K562 (cell line): ENCODE results near the gene ZNF366. TPM values are rescaled to one million over a fixed set of nuclear protein-coding genes. Genes with fewer than 3 reads are reported as not detected.

ENCODE experiments used
- ATAC-seq: fragments of 200-7000 bp; cut with Tn5 transposase; 3 replicates; pipeline ENCODE4 v1.9.1; 2020; ENCODE audit warnings: moderate library complexity
- BruUV-seq: library from RNA; stranded (reverse); fragments of 400-500 nt; replicated peaks from 2 replicates; lab custom pipeline; 2021; lab: Mats Ljungman, UMichigan
- CTCF ChIA-PET: fragments of 300-600 bp; formaldehyde crosslinking; extraction: SDS; loops from one replicate; lab custom pipeline; 2021; ENCODE audit warnings: low intra/inter-chr PET ratio; lab: Yijun Ruan, JAX
- POLR2A ChIA-PET: fragments of 300-600, 350-650 bp; sonication (Branson Sonifier 250); formaldehyde crosslinking; extraction: SDS; loops from one replicate; lab custom pipeline; 2021; ENCODE audit warnings: antibody characterized with exemption, inconsistent platforms; lab: Yijun Ruan, JAX
- DNase-seq, 4 experiments: peaks; one replicate each; pipeline versions ENCODE4 v3.0.0 to v3.0.0-alpha.2; 2011 to 2018; ENCODE audit warnings: low spot score in 3 of 4, mixed read lengths in 3 of 4; ENCODE audit errors: extremely low read depth in 1 of 4
- FAIRE-seq: peaks from 2 replicates; lab custom pipeline; 2011; peaks lifted over from hg19 to GRCh38; lab: Jason Lieb, UNC
- H2AFZ ChIP-seq: 2 replicates; pipeline ENCODE4 v1.6.0; 2011; ENCODE audit warnings: low read depth, low read length, control low read depth, inconsistent platforms
- H3K27ac ChIP-seq: fragments of 200-600 bp; 3 replicates; pipeline ENCODE4 v1.8.0; 2011; ENCODE audit warnings: low read depth, mild to moderate bottlenecking, control low read depth, inconsistent platforms, low read length, moderate library complexity, mixed read lengths; ENCODE audit errors: extremely low read depth
- H3K27me3 ChIP-seq, 2 experiments: fragments of 300-600 bp in 1 of 2; 2 replicates in 1 of 2; 3 replicates in 1 of 2; pipeline versions ENCODE4 v1.6.0 to v1.8.0; 2011; ENCODE audit warnings: inconsistent platforms in 2 of 2, low read length in 2 of 2, mild to moderate bottlenecking in 1 of 2, mixed read lengths in 1 of 2, moderate library complexity in 1 of 2; ENCODE audit not compliant: control insufficient read depth in 2 of 2, insufficient read depth in 2 of 2
- H3K36me3 ChIP-seq: fragments of 300-600 bp; 3 replicates; pipeline ENCODE4 v1.8.0; 2011; ENCODE audit warnings: mild to moderate bottlenecking, low read length, inconsistent platforms; ENCODE audit not compliant: control insufficient read depth, insufficient read depth
- H3K4me1 ChIP-seq, 2 experiments: fragments of 200-600 bp in 1 of 2; replicated peaks in 1 of 2; 2 replicates in 1 of 2; 3 replicates in 1 of 2; pipeline versions ENCODE4 v1.5.1 to v1.8.0; 2011; ENCODE audit warnings: inconsistent platforms in 2 of 2, low read length in 2 of 2, mild to moderate bottlenecking in 1 of 2, mixed read lengths in 1 of 2, moderate library complexity in 1 of 2; ENCODE audit not compliant: control insufficient read depth in 2 of 2, insufficient read depth in 2 of 2
- H3K4me2 ChIP-seq: 2 replicates; pipeline ENCODE4 v1.6.1; 2011; ENCODE audit warnings: low read length, control low read depth, inconsistent platforms, mixed read lengths; ENCODE audit not compliant: insufficient read depth
- H3K4me3 ChIP-seq: fragments of 200-600 bp; sonication (generic), shearing (Covaris generic); 2 replicates; pipeline ENCODE4 v1.5.1; 2016; ENCODE audit warnings: control low read depth, inconsistent platforms
- H3K79me2 ChIP-seq: fragments of 200-600 bp; 3 replicates; pipeline ENCODE4 v1.8.0; 2011; ENCODE audit warnings: low read length, inconsistent platforms; ENCODE audit not compliant: control insufficient read depth, insufficient read depth
- H3K9ac ChIP-seq, 2 experiments: 2 replicates each; pipeline versions ENCODE4 v1.6.0 to v1.6.1; 2011; ENCODE audit warnings: low read depth in 2 of 2, low read length in 2 of 2, control low read depth in 1 of 2, inconsistent platforms in 1 of 2, mild to moderate bottlenecking in 1 of 2, mixed read lengths in 1 of 2; ENCODE audit not compliant: insufficient read depth in 1 of 2
- H3K9me1 ChIP-seq: one replicate; pipeline ENCODE4 v1.6.0; 2011; ENCODE audit warnings: inconsistent platforms, mild to moderate bottlenecking, low read length, moderate library complexity; ENCODE audit not compliant: control insufficient read depth, insufficient read depth
- H3K9me3 ChIP-seq: replicated peaks from 2 replicates; pipeline ENCODE4 v1.5.1; 2011; ENCODE audit warnings: low read depth, low read length, inconsistent platforms; ENCODE audit not compliant: control insufficient read depth, insufficient read depth
- H4K20me1 ChIP-seq: replicated peaks from 2 replicates; pipeline ENCODE4 v1.6.1; 2011; ENCODE audit warnings: low read length, inconsistent platforms, mixed read lengths; ENCODE audit not compliant: control insufficient read depth, insufficient read depth
- FOSL1 ChIP-seq: fragments of 200-800 bp; sonication (Bioruptor generic); conservative IDR thresholded peaks from 2 replicates; pipeline ENCODE4 v1.6.1; 2016; ENCODE audit warnings: missing genetic modification characterization, missing compliant biosample characterization
- FOXA1 ChIP-seq: fragments of 450-650 bp; IDR thresholded peaks from 2 replicates; pipeline ENCODE4 v1.6.1; 2016; ENCODE audit warnings: mild to moderate bottlenecking, borderline replicate concordance
- KDM4B ChIP-seq, 2 experiments: fragments of 450-650 bp in 1 of 2; sonication (generic) in 1 of 2; IDR thresholded peaks; 2 replicates each; pipeline ENCODE4 v1.6.1; 2016 to 2017; ENCODE audit warnings: borderline replicate concordance in 2 of 2, antibody characterized with exemption in 1 of 2, low read depth in 1 of 2, mild to moderate bottlenecking in 1 of 2
- RAD21 ChIP-seq, 2 experiments: fragments of 250-450 bp in 1 of 2; fragments of 450-650 bp in 1 of 2; sonication (Bioruptor Pico) in 1 of 2; formaldehyde crosslinking in 1 of 2; IDR thresholded peaks in 1 of 2; conservative IDR thresholded peaks in 1 of 2; 2 replicates each; pipeline versions ENCODE4 v1.4.0 to v1.8.0; 2020 to 2022; ENCODE audit warnings: mild to moderate bottlenecking in 2 of 2, moderate library complexity in 1 of 2
- SLC30A9 ChIP-seq: fragments of 250-450 bp; sonication (Bioruptor Pico); IDR thresholded peaks from 2 replicates; pipeline ENCODE4 v1.8.0; 2022; ENCODE audit warnings: mild to moderate bottlenecking, moderate library complexity
- TCF3 ChIP-seq: sonication (generic); formaldehyde crosslinking; IDR thresholded peaks from 2 replicates; pipeline ENCODE4 v1.4.0; 2020; ENCODE audit warnings: mild to moderate bottlenecking, missing genetic modification reagents
- U2AF1 ChIP-seq: fragments of 200-400 bp; formaldehyde crosslinking; optimal IDR thresholded peaks from 2 replicates; pipeline ENCODE3; 2017; ENCODE audit warnings: mild to moderate bottlenecking, low read depth, low read length, moderate library complexity
- ZFP30 ChIP-seq: fragments of 250-450 bp; sonication (Bioruptor Pico); IDR thresholded peaks from 2 replicates; pipeline ENCODE4 v1.8.0; 2022; ENCODE audit warnings: moderate library complexity, mild to moderate bottlenecking, inconsistent platforms, borderline replicate concordance
- WGBS: fragments of 100-300 bp; shearing (Covaris generic); methylation state at CpG from one replicate; pipeline ENCODE4 v1.1.6; 2016; ENCODE audit warnings: low coverage, mixed read lengths; ENCODE audit not compliant: insufficient coverage; ENCODE audit errors: missing lambda C conversion rate; 5-methylcytosine and 5-hydroxymethylcytosine counted together
- in situ Hi-C: fragments of 300-500 bp; cut with MboI; formaldehyde crosslinking; loops from 4 replicates; pipeline ENCODE4 v1.15.0; 2018; ENCODE audit warnings: inconsistent platforms, mixed read lengths
- intact Hi-C: fragments of 100-400 bp; cut with micrococcal nuclease; formaldehyde crosslinking; loops from 2 replicates; pipeline ENCODE4 v1.14.2; 2022
- polyA plus RNA-seq, 8 experiments: library from polyadenylated mRNA; depleted of rRNA in 4 of 8; stranded (reverse) in 5 of 8; unstranded in 3 of 8; fragments of >200 nt; fragmentation: Nextera tagmentation in 2 of 8; fragmentation: Illumina TruSeq in 1 of 8; extraction: Ambion mirVana in 2 of 8; extraction: Trizol in 1 of 8; gene quantifications; 2 replicates each; pipeline versions ENCODE4 v1.2.1 to v1.2.3, GENCODE V29; 2011 to 2014; ENCODE audit warnings: inconsistent platforms in 1 of 8, missing spikeins in 1 of 8
- total RNA-seq, 7 experiments: library from RNA; depleted of rRNA in 6 of 7; stranded (reverse); fragments of >200 nt in 6 of 7; fragmentation: Illumina TruSeq in 2 of 7; extraction: Trizol in 2 of 7; gene quantifications; 2 replicates each; pipeline versions ENCODE4 v1.2.1 to v1.2.3, GENCODE V29; 2011 to 2021; ENCODE audit warnings: low replicate concordance in 1 of 7
- TF ChIP-seq, protein P1 (sequence below), 3 experiments: IDR thresholded peaks in 2 of 3; conservative IDR thresholded peaks in 1 of 3; 2 replicates each; pipeline ENCODE4 v1.5.1; 2011 to 2012; ENCODE audit warnings: low read length in 3 of 3, mild to moderate bottlenecking in 3 of 3, control low read depth in 2 of 3, improper control_type of control experiment in 1 of 3, inconsistent platforms in 1 of 3, low read depth in 1 of 3, mixed read lengths in 1 of 3, moderate library complexity in 1 of 3; ENCODE audit not compliant: insufficient read depth in 2 of 3

ZNF366 gene
- total and polyA plus RNA-seq, 9 of the 15 experiments (the other 6 are each of a cell fraction or from before 2014, with no cell fraction given) = not detected

DNA sequence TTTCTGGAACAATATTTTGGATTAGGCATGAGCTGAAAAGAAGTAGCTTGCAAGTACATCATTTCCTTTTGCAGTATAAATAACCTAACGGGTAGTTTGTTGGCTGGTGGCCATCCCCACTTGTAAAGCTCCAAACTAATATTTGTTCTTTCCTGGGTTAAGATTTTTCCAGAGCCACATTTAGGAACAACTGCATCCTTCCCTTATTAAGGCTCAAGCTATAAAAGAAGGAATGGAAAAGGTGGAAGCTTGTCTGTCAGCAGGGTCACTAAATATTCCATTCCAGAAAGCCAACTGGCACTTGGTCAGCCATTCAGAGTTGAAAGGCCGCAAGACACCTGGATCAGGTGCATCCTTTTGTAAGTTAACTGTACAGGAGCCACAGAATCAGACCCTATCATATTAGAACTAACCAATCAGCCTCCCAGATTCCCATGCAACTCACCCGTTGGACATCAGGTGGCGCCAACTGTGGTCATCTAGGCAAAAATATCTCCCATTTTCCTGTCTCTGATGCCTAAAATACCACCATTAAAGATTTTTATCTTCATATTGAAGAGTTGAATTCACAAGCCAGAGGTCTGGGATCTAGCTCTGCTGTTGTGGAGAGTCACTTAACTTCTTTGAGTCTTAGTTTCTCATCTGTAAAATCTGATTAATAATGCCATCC, 104.1 kb downstream of the ZNF366 start:
- in situ Hi-C loops (no loop called here), intact Hi-C loops (no loop called here)
- Histone ChIP-seq H3K4me3 (no peak overlapping the region), H3K4me1 (no peaks in the 10 kb centered on the region), H3K9me3 (no peaks in the 10 kb centered on the region; the same call in 1 of the 2 replicates), H3K9me1 (no peaks in the 10 kb centered on the region), H3K36me3 (no peaks in the 10 kb centered on the region), H4K20me1 (no peaks in the 10 kb centered on the region), H3K4me2 (no peak overlapping the region), H3K27ac (no peak overlapping the region), H3K9ac (no peak overlapping the region), H2AFZ (no peak overlapping the region), H3K79me2 (no peaks in the 10 kb centered on the region), H3K27me3 (0 out of 5 replicates have a peak, but pooled peaks cover 0 to 5% of the 10 kb centered on the region in 2 experiments)
- DNase-seq (peak in 3 of 4 experiments; percentile 26 to 47 (median 44)), ATAC-seq (no peak), FAIRE-seq (no peak)
- ChIA-PET POLR2A (interaction anchor here (0.7 to 2.4 kb wide), 4 partner anchors 10 to 69 kb away, joined by 3 to 10 read pairs (median 4); no protein-coding TSS in a partner anchor), CTCF (no interaction called here)
- TF ChIP-seq FOXA1 (no peak), ZFP30 (CRISPR knock-in tag) (no peak), SLC30A9 (no peak), KDM4B (IDR thresholded peaks at IDR 0.05; ENCODE audit: borderline replicate concordance in 2 of 2, low read depth in 1 of 2) (no peak), FOSL1 (tag) (no peak), TCF3 (CRISPR knock-in tag) (no peak), RAD21 (CRISPR knock-in tag; conservative IDR thresholded peaks at IDR 0.05 in 1 of 2, IDR thresholded peaks at IDR 0.05 in 1 of 2) (peak in 1 of 2 experiments; percentile 28; a peak in 2 of 4 replicates), U2AF1 (no peak)
- TF ChIP-seq, protein P1, sequence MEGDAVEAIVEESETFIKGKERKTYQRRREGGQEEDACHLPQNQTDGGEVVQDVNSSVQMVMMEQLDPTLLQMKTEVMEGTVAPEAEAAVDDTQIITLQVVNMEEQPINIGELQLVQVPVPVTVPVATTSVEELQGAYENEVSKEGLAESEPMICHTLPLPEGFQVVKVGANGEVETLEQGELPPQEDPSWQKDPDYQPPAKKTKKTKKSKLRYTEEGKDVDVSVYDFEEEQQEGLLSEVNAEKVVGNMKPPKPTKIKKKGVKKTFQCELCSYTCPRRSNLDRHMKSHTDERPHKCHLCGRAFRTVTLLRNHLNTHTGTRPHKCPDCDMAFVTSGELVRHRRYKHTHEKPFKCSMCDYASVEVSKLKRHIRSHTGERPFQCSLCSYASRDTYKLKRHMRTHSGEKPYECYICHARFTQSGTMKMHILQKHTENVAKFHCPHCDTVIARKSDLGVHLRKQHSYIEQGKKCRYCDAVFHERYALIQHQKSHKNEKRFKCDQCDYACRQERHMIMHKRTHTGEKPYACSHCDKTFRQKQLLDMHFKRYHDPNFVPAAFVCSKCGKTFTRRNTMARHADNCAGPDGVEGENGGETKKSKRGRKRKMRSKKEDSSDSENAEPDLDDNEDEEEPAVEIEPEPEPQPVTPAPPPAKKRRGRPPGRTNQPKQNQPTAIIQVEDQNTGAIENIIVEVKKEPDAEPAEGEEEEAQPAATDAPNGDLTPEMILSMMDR (IDR thresholded peaks at IDR 0.05 in 2 of 3, conservative IDR thresholded peaks at IDR 0.05 in 1 of 3; ENCODE audit: insufficient read depth in 2 of 3, low read depth in 1 of 3, low read length in 3 of 3) = peak; percentile 21 to 44 (median 23); a peak in 2 of 6 replicates
- no TSS peak for BruUV-seq
- WGBS = 2% methylated on average over 4 of the region's 4 CpGs
